DLD1 (cell line): Measurements from ENCODE around the gene RARA.

ENCODE experiments used
- in situ Hi-C: cut with HindIII; loops from 2 replicates; pipeline ENCODE4 v1.10.0; 2017; ENCODE audit warnings: low sequenced_read_pairs

The RARA gene

DNA sequence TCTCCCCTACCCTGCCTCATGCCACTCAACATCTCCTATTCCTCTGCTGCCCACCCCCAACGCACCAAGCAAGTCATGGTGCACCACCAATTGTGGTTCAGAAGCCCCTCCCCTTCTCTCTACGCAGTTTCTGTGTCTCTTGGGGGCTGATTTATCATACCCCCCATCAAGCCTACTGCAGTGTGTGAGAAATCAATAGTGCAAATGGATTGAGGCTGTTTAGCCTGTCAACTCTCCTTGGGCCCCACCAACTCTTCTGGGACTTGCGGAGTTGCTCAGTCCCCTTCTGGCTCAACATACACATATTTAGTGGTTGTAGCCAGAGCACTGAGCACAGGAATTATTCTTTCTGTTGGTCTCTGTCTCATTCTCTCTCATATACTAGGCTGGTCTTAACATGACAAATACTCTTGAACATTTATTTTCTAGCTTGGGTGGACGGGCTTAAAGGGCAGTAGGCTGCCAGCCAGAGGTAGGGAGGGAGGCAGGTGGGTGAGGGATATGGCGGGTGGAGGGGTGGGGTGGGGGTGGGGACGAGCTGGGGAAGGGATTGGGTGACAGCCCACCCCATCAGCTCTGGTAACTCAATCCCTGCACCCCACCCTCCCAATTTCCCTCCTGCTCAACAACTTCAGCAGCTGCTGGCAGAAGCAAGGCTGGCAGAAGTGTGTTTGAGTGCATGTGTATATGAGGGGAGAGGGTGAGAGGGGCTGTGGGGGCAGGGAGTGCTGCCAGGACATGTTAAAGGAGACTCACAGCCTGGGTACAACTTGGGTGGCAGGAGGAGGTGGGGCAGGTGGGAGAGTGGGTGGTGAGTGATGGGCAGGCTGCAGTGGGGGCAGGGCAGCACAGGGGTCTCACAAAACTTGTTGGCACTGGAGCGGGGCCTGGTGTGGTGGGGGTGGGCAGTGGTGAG, 4.9 kb downstream of the RARA start:
- in situ Hi-C loops = loop anchor here (25.0 kb wide), 2 partner anchors 252 to 327 kb away; partner anchors contain the start of genes MED24, PSMD3 and THRA

DNA sequence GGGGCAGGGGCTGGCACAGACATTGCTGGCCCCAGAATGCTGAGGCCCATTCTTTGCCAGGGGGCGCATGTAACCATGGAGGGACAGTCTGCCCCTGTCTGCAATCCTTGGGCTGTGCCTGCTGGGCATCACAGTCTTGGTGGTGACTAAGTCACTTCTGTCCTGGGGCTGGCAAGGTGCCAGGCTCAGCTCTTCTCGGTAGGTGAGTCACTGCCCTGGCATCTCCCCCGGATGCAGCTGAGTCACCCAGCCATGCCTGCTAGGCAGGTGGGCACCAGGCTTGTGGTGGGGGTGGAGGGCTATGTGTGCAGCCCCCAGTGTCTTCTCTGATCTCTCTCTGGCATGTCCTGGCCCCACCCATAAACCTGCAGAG, 5.6 kb downstream of the RARA start:
- in situ Hi-C loops = loop anchor here (25.0 kb wide), 2 partner anchors 252 to 327 kb away; partner anchors contain the start of genes MED24, PSMD3 and THRA

DNA sequence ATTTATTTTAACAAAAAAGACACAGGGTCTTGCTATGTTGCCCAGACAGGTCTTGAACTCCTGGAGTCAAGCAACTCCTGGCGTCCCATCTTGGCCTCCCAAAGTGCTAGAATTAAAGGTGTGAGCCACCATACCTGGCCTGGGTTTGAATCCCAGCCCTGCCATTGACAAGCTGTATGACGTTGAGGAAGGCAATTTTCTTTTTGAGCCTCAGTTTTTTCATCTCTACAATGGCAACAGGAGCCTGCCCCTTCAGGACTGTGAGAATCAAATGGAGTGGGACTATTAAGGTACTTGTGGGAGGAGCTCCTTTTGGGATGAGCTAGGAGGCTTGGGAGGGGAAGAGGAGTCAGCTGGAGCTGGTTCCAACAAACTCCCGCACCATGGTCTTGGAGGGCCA, 6.2 kb downstream of the RARA start:
- in situ Hi-C loops = loop anchor here (25.0 kb wide), 2 partner anchors 253 to 328 kb away; partner anchors contain the start of genes MED24, PSMD3 and THRA

- in situ Hi-C loops = loop anchor here (25.0 kb wide), 2 partner anchors 254 to 329 kb away; partner anchors contain the start of genes MED24, PSMD3 and THRA
These were observed 6.9 kb downstream of the RARA start for GRCh38 chr17:40315678-40316570.

DNA sequence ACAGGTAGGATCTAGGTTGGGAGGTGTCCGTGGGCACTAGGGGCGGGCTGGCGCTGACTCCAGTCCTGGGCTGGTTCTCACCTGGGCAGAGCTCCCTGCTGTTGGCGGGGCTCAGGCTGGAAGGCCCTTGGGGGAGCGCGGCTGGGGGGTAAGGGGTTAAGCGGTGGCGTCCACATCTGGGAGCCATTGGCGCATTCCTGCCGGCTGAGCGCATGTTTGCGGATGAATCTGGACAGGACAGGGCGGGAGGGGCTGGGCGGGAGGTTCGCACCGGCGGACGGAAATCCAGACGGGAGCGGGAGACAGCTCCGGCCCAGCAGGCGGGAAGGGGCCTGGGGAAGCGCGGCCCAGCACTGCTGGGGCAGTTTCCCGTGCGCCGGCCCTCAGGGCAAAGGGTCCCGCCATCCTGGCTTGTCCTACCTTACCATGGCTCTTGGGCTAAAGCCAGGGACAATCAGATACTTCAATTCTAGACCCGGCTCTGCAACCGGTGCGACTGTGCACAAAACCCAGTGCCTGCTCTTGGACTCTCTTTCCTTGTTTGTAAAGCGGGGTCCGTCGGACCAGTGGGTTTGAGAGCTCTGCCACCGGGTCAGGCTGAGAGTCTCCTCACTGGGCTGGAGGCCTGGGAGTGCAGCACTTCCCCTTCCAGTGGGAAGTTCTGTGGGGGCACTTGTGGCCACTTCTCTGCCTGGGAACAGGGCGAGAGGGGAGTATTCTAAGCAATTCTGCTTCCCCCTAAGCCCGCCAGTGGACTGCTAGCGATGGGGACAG, 7.8 kb downstream of the RARA start:
- in situ Hi-C loops = loop anchor here (25.0 kb wide), 2 partner anchors 254 to 329 kb away; partner anchors contain the start of genes MED24, PSMD3 and THRA

DNA sequence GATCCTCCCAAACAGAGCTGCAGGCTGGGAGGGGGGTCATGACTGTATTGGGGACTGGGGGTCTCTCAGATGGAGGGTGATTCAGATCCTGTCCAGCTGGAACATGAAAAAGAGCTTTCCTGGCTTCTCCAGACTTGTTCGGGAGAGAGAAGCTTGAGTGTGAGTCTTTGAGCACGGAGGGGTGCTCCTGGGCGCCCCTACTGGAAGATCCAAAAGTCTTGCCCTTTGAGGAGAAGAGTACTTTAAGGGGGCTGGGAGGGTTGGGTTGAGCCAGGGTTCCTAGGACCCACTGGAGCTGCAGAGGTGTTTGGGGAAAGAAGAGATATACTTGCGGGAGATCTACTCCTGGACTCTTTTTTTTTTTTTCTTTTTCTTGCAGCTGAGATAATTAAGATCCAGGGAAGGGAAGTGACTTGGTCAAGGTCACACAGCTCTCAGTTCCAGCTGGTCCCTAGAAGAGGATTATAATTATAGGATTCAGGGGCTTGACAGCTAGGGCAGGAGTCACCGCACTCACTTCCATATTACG, 8.4 kb downstream of the RARA start:
- in situ Hi-C loops = loop anchor here (25.0 kb wide), 2 partner anchors 255 to 330 kb away; partner anchors contain the start of genes MED24, PSMD3 and THRA

DNA sequence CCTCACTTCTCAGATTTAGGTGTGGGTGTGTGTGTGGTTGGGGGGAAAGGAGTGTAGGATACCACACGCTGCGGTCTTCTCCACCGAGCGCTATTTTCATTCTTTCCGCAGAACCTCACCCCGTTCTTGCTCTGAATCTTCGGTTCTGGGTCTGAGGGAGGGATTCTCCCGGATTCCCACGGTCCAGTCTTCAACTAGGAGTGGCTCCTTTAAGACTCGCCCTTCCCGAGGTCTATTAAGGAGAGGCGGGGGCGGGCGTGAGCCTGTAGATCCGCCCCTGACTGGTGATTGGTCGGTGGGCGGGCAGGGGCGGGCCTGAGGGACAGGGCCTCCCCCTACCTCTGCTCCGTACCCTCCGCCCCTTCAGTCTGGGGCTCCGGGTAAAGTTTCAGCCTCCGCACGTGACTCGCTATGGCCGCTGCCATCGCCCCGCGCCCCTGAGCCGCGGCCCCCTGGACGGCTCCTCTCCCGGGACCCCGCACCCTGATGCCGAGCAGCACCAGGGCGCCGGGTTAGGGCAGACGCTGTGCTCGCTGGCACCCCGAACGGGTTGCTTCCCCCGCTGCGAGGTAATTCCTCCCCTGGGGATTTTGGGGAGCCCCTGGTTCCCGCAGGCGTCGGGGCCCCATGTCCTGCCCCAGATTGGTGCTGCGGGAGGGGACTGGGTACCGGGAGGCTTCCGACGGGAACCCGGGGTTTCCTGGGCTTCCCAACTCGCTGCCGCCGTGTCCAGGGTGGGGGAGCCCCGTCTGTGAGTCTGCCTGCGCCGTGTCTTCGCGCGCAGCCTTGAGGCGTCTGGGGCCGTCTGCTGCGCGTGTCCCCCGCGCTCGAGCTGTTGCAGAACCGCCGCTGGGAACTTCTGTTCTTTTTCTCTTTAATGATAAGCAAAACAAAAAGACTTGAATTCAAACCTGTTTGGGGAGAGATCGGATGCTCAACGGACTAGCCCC, 9.2 kb downstream of the RARA start:
- in situ Hi-C loops = loop anchor here (25.0 kb wide), 2 partner anchors 256 to 331 kb away; partner anchors contain the start of genes MED24, PSMD3 and THRA

DNA sequence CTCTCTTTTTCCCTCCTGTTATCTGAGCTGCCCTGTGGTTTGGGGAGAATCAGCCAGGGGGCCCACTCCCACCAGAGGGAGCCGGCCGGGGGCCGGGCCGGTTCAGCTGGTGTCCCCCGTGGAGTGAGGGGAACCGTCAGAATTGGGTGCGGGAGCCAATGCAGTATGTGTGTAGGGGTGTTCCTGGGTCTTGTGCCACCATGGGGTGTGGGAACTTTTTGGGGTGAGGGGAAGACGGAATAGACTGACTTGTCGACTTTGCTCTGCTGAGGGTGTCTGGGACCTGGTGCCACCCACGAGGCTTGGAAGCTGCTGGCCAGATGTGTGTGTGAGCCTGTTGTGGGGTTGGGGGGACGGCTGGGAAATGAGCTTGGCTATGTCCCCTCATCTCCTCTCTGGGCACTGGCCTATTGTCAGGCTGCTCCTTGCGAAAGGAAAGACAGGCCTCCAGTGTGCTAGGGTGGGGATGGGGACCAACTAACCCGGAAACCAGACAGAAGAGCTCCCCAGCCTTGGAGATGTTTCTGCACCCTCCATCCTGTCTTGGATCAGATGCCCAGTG, 9.9 kb downstream of the RARA start:
- in situ Hi-C loops = loop anchor here (25.0 kb wide), 2 partner anchors 257 to 332 kb away; partner anchors contain the start of genes MED24, PSMD3 and THRA

DNA sequence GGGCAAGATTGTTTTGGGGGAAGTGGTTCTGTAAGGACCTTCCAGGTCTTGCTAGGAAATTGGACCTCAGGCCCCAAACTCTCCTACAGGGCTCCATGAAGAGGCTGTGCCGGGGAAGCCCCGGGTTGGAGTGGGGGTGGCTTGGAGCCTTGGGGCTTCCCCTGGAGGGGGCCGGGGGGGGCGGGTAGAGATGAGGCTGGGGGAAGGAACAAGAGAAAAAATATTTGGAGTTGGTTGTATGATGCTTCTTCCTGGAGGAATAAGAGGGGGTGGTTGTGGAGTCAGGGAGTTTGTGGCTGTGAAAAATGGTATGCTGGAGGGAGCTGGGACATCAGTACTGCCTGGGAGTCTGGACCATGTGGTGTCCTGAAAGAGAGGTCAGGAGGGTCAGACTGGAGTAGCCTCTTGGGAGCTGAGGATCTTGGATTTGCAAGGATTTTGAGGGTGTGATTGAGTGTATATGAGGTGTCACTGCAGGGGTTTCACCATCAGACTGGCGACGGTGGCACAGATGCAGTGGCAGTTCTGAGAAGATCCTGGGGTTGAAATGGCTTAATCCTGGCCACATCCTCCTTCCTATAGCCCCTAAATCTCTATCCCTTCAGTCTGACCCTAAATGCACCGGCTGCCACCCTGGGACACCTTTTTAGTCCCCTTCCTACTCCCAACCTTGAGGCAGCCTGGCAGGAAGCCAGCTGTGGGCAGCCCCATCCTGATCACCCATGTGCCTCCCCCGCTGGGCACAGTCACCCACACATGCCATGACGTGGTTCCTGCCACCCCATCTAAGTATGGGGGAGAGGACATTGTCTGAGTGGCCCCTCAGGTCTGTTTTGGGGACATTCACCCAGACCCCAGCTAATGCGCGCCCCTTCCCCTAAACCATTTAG, 10.9 kb downstream of the RARA start:
- in situ Hi-C loops = loop anchor here (25.0 kb wide), 2 partner anchors 258 to 333 kb away; partner anchors contain the start of genes MED24, PSMD3 and THRA

GRCh38 chr17:40320756-40321523, 12.0 kb downstream of the RARA start:
- in situ Hi-C loops = loop anchor here (25.0 kb wide), 2 partner anchors 259 to 334 kb away; partner anchors contain the start of genes MED24, PSMD3 and THRA

DNA sequence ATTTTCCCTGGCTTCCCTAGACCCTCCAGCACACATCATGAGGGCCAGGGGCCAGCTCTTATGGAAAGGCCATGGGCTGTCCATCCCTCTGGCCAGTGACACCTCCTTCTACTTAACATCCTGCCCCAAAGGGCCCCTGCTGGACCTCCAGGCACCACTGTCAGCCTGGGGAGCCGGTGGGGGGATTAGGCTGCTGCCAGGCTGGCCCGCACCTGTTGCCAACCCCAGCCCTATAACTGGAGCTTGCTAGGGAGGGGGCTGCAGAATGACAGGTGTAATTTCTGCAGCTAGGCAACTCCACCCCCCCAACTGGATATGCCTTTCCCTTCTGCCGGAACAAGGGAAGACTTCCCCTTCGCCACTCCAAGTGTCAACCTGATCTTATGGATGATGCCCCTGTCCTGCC, 12.5 kb downstream of the RARA start:
- in situ Hi-C loops = loop anchor here (25.0 kb wide), 2 partner anchors 259 to 334 kb away; partner anchors contain the start of genes MED24, PSMD3 and THRA

- in situ Hi-C loops = loop anchor here (25.0 kb wide), 2 partner anchors 260 to 335 kb away; partner anchors contain the start of genes MED24, PSMD3 and THRA
These were observed 13.0 kb downstream of the RARA start for GRCh38 chr17:40321961-40322357.

- in situ Hi-C loops = loop anchor here (25.0 kb wide), 2 partner anchors 260 to 335 kb away; partner anchors contain the start of genes MED24, PSMD3 and THRA
These were observed 13.7 kb downstream of the RARA start for GRCh38 chr17:40322358-40323315.

DNA sequence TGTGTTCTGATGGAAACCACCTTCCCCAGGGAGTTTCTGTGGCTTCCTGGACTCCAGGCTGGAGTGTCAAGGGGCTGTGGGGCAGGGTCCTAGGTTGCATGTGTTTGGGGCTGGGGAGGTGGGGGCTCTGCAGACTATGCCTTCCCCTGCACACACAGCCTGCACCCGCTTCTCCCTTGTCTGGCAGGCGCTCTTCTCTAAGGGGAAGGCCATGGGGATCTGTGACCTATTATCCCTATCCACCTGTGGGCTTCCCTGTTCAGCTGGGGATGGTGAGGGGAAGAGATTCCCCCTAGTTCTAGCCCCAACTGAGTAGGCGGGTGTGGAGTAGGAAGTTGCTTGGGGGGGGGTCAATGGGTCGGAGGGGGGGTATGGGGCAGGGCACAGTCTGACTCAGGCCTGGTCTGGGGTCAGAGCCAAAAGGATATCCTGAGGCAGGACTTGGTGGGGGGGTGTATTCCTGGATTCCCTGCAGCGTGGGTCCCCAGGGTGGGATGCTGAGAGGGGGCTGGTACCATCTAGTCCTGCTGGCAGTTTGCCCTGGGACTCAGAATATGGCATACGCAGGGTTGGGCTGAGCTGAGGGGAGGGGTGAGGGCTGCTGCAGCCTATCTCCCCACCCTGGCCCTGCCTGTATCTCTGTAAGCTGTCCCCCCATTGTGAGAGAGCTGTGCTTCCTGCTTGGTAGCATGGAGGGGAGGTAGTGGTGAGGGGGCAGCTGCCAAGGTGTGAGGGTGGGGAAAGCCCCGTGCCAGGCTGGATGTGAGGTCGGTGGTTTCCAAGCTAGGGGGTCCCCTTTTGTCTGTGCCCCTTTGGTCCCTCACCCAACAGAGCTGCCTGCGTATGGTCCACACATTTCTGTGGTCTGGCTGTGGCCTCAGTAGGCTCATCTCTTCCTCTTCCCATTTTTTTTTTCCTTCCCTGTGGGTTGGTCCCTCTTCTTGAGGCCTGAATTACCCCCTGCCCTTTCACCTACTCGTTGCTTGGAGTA, 14.7 kb downstream of the RARA start:
- in situ Hi-C loops = loop anchor here (25.0 kb wide), 2 partner anchors 261 to 336 kb away; partner anchors contain the start of genes MED24, PSMD3 and THRA
